Astrocyte of the hippocampus (primary cell): Measurements from ENCODE around the gene MYCBP2.
A peak's percentile ranks its signal among the peaks of the same experiment; 100 is the strongest.
"Not testable (repeated sequence)": the region's sequence is repeated elsewhere in the genome, so short reads cannot be mapped to it uniquely, and the experiment has no call there.

ENCODE experiments used
- DNase-seq: peaks from one replicate; pipeline ENCODE4 v3.0.0; 2011; ENCODE audit warnings: low read depth, low spot score

MYCBP2 gene

GRCh38 chr13:77326905-77327604, at the start of gene MYCBP2:
Gene MYCBP2 (minus strand): TSS chr13:77327094. CDS start chr13:77326775, 319 bp downstream.
- peak; percentile 99 for DNase-seq

- peak; percentile 57 for DNase-seq
These were observed 48.7 kb upstream of the MYCBP2 start for GRCh38 chr13:77375560-77376108.

- peak; percentile 9 for DNase-seq
These were observed 47.9 kb upstream of the MYCBP2 start for GRCh38 chr13:77374786-77375185.

- DNase-seq, result no peak
These were observed 47.4 kb upstream of the MYCBP2 start for GRCh38 chr13:77374339-77374738.

- no peak for DNase-seq
These were observed 46.6 kb upstream of the MYCBP2 start for GRCh38 chr13:77373502-77373901.

GRCh38 chr13:77372275-77372674, 45.4 kb upstream of the MYCBP2 start:
- DNase-seq, result no peak

GRCh38 chr13:77370888-77371287, 44.0 kb upstream of the MYCBP2 start:
- DNase-seq, result no peak

GRCh38 chr13:77362166-77362565, 35.3 kb upstream of the MYCBP2 start:
- DNase-seq, result no peak

- no peak for DNase-seq
These were observed 33.3 kb upstream of the MYCBP2 start for GRCh38 chr13:77360032-77360685.

GRCh38 chr13:77359171-77359570, 32.3 kb upstream of the MYCBP2 start:
- peak; percentile 8 for DNase-seq

GRCh38 chr13:77358001-77358400, 31.1 kb upstream of the MYCBP2 start:
- no peak for DNase-seq

- DNase-seq, result no peak
These were observed 29.3 kb upstream of the MYCBP2 start for GRCh38 chr13:77356155-77356554.

GRCh38 chr13:77353995-77354394, 27.1 kb upstream of the MYCBP2 start:
- DNase-seq, result no peak

GRCh38 chr13:77351315-77351714, 24.4 kb upstream of the MYCBP2 start:
- DNase-seq, result no peak

GRCh38 chr13:77350811-77351210, 23.9 kb upstream of the MYCBP2 start:
- DNase-seq, result no peak

- DNase-seq, result no peak
These were observed 22.5 kb upstream of the MYCBP2 start for GRCh38 chr13:77349365-77349764.

- DNase-seq, result not testable (repeated sequence)
These were observed 20.5 kb upstream of the MYCBP2 start for GRCh38 chr13:77347351-77347750.

- DNase-seq, result no peak
These were observed 18.4 kb upstream of the MYCBP2 start for GRCh38 chr13:77345150-77345780.

GRCh38 chr13:77343841-77344240, 16.9 kb upstream of the MYCBP2 start:
- no peak for DNase-seq

GRCh38 chr13:77339408-77339807, 12.5 kb upstream of the MYCBP2 start:
- no peak for DNase-seq

- DNase-seq, result no peak
These were observed 12.1 kb upstream of the MYCBP2 start for GRCh38 chr13:77338961-77339401.

- DNase-seq, result no peak
These were observed 11.4 kb upstream of the MYCBP2 start for GRCh38 chr13:77338329-77338728.
